Cardiac fibroblast (primary cell): Measurements from ENCODE around the gene ABL2.

Experiments used
- DNase-seq, 2 donors: peaks; one replicate each; pipeline versions ENCODE4 v3.0.0 to v3.0.0-alpha.2; 2010; ENCODE audit warnings: low read depth in 2 of 2
- H3K4me3 ChIP-seq, 2 donors: replicated peaks in 1 of 2; 1 replicate in 1 of 2; 2 replicates in 1 of 2; pipeline ENCODE4 v1.5.1; 2011; ENCODE audit warnings: low read depth in 2 of 2, low read length in 2 of 2, mild to moderate bottlenecking in 2 of 2, moderate library complexity in 1 of 2
- CTCF ChIP-seq: IDR thresholded peaks from one replicate; pipeline ENCODE4 v1.5.1; 2011; ENCODE audit warnings: low read depth, mild to moderate bottlenecking, low read length, inconsistent platforms

Gene ABL2

GRCh38 chr1:179124873-179125272, 104.6 kb downstream of the ABL2 start:
- no peak overlapping the region for H3K4me3 ChIP-seq
- TF ChIP-seq CTCF = no peak
- peak in 1 of 2 donors; percentile 67 for DNase-seq

- TF ChIP-seq CTCF = peak; percentile 57
- H3K4me3 ChIP-seq = no peak overlapping the region
- peak; percentile 68 to 76 for DNase-seq
These were observed 108.1 kb downstream of the ABL2 start for GRCh38 chr1:179121159-179121938.

- H3K4me3 ChIP-seq = no peak overlapping the region
- no peak for DNase-seq
- no peak for TF ChIP-seq CTCF
These were observed 108.7 kb downstream of the ABL2 start for GRCh38 chr1:179120736-179121135.

DNA sequence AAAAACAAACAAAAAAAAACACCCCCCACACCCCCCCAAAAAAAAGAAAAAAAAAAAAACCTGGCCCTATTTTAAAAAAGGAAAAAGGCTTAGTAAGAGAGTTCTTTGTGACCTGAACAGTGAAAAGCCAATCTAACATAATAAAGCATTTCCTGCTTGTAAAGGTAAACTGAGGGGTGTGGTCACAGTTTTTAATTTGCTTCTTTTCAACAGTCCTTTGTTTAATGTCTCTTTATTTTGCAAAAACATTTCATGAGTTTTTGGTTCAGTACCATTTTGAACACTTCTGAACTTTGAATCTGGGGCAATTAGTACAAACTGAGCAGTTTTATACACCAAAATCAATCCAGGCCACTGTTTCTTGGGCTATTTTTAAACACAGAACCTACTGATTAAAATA, 110.0 kb downstream of the ABL2 start:
- DNase-seq = no peak
- no peak overlapping the region for H3K4me3 ChIP-seq
- TF ChIP-seq CTCF = no peak

DNA sequence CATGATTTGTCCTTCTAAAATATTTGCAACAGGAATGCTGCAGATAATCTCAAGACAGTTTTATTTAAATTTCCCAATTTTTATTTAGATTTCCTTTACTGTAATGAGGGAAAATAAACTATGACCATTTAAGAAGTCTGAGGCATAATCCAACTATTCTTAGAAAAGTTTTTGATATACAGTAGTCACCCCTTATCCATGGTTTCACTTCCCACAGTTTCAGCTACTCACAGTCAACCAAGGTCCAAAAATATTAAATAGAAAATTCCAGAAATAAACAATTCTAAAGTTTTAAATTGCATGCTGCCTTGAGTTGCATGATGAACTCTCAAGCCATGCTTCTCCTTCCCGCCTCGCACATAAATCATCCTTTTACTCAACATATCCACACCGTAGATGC, 114.3 kb downstream of the ABL2 start:
- no peak for TF ChIP-seq CTCF
- no peak overlapping the region for H3K4me3 ChIP-seq
- no peak for DNase-seq

GRCh38 chr1:179108644-179109043, 120.8 kb downstream of the ABL2 start:
- no peak for DNase-seq
- no peak overlapping the region for H3K4me3 ChIP-seq
- no peak for TF ChIP-seq CTCF
